GM18502 (cell line): Measurements from ENCODE around the gene LRRC23.
"Not testable (repeated sequence)": the region's sequence is repeated elsewhere in the genome, so short reads cannot be mapped to it uniquely, and the experiment has no call there.

Source experiments
- ATAC-seq: cut with Tn5 transposase; IDR thresholded peaks from one replicate; pipeline ENCODE4 v1.9.1; 2021; ENCODE audit warnings: mild to moderate bottlenecking; ENCODE audit not compliant: unreplicated experiment, poor library complexity

The LRRC23 gene, protein sequence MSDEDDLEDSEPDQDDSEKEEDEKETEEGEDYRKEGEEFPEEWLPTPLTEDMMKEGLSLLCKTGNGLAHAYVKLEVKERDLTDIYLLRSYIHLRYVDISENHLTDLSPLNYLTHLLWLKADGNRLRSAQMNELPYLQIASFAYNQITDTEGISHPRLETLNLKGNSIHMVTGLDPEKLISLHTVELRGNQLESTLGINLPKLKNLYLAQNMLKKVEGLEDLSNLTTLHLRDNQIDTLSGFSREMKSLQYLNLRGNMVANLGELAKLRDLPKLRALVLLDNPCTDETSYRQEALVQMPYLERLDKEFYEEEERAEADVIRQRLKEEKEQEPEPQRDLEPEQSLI

DNA sequence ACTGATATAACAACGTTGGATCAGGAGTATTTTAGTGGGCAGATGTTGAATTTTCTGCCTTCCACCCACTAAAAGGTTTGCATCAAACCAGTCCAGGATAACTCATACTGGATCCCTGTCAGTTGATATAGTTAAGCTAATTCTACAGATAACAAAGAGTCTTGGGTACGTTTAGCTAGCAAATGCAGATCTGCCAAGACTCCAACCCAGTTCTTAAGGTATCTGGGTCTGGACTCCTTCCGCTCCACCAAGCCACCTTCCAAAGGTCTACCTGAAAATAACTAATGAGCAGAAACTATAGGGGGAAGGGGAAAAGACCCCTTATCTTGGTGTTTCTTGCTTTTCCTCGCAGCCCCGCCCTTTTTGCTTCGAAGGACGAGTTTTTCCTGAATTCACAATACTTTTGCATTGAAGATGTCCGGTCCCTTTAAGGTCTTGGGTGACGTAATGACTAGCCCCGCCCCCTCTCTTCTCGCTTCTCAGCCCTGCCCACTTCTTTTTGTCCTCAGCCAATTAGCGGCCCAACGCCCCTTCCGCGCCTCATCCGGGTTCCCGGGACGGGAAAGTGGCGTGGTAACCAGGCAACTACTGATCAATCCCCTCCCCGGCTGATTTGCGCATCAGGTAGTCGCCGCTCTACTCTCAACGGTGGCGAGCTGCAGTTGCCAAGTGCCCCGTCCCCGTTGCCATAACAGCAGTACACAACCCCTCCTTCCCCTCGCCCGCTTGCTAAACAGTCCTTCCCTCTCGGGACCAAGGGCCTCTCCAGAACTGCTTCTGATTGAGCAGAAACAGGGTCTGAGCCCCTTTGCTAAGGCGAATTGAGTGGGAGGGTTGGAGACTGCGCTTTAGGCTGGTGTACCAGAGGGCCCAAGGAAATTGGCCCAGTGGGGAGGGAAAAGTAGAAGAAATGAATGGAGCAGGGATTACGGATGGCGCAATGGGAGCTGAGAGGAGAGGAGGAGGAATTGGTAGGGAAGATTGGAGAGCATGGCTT, at the start of gene LRRC23:
TSS of gene LRRC23 (plus strand) at position 543 of the 997 bp plus-strand sequence. CDS start 812 bp downstream, outside the sequence.
- peak; percentile 95 for ATAC-seq

DNA sequence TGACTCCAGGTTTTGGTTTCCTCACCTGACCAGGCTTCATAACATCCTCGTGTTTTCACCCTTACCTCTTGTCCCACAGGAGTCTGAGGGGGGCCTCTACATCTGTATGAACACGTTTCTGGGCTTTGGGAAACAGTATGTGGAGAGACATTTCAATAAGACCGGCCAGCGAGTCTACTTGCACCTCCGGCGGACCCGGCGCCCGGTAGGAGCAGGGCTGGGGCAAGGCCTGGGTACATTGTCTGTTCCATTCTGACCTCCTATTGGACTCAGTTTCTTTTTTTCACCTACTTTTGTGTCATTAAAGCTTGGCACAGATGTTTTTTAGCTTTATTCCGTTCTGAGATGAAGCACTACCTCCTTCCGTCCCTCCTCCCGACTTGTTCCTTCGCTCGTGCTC, 49.3 kb upstream of the LRRC23 start:
- ATAC-seq: no peak

DNA sequence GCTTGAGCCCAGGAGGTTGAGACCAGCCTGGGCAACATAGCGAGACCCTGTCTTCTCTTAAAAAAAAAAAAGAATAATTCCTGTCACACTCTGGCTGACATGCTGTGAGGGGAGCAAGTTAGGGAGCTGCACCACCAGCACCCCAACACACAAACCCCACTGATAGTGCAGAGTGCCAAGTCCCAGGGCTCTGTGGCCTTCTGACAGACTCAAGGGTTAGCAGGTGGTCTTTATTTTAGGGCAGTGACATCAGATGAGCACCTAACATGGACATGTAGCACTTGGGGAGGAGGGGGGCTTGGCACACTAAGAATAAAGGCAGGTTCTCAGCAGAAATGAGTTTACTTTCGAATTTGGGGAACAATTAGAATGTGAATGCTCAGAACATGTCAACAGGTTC, 45.8 kb upstream of the LRRC23 start:
- ATAC-seq: no peak

DNA sequence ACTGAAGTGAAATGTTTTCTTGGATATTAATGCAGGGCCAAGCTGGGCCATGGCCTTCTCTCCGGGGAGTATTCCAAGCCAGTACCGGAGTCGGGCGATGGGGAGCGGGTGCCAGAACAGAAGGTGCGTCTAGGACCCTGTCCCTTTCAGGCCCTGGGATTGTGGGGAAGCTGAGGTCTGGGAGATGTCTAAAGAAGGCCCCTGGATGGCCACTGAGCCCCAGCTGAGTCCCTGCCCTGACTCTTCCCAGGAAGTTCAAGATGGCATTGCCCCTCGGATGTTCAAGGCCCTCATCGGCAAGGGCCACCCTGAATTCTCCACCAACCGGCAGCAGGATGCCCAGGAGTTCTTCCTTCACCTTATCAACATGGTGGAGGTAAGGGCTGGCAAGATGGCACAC, 44.5 kb upstream of the LRRC23 start:
- ATAC-seq: no peak

DNA sequence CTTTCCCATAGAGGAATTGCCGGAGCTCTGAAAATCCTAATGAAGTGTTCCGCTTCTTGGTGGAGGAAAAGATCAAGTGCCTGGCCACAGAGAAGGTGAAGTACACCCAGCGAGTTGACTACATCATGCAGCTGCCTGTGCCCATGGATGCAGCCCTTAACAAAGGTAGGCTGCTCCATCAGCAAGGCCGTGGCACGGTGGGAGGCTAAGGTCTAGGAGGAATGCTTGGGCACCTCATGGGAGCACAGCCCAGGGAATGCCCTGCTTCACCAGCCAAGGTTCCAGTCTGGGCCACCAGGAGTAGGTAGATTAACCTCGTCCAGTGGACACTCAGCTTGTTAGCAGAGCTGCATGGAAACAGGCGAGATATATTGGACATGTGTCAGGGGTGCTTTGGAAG, 43.7 kb upstream of the LRRC23 start:
- ATAC-seq: no peak

DNA sequence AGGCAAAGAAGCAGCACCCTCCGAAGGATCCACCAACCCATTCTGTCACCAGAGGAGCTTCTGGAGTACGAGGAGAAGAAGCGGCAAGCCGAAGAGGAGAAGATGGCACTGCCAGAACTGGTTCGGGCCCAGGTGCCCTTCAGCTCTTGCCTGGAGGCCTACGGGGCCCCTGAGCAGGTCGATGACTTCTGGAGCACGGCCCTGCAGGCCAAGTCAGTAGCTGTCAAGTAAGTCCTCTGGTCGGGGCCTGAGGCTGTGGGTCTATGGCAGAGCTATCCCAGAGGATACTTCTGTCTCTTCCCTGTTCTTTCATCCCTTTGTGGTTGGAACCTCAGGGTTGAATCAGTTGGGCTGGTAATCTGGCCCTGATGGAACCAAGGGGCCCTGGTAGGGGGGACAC, 43.2 kb upstream of the LRRC23 start:
- no peak for ATAC-seq

DNA sequence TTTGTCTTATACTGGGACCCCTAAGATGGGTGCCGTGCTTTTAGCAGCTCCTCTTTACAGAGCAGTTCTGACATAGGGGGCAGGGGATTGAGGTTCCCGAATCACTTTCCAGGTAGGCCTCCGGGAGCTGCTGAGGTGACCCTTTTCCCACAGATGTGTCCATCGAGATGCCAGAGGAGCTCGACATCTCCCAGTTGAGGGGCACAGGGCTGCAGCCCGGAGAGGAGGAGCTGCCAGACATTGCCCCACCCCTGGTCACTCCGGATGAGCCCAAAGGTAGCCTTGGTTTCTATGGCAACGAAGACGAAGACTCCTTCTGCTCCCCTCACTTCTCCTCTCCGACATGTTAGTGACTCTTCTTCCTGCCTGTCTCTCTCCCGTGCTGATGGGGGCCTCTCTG, 41.6 kb upstream of the LRRC23 start:
- no peak for ATAC-seq

DNA sequence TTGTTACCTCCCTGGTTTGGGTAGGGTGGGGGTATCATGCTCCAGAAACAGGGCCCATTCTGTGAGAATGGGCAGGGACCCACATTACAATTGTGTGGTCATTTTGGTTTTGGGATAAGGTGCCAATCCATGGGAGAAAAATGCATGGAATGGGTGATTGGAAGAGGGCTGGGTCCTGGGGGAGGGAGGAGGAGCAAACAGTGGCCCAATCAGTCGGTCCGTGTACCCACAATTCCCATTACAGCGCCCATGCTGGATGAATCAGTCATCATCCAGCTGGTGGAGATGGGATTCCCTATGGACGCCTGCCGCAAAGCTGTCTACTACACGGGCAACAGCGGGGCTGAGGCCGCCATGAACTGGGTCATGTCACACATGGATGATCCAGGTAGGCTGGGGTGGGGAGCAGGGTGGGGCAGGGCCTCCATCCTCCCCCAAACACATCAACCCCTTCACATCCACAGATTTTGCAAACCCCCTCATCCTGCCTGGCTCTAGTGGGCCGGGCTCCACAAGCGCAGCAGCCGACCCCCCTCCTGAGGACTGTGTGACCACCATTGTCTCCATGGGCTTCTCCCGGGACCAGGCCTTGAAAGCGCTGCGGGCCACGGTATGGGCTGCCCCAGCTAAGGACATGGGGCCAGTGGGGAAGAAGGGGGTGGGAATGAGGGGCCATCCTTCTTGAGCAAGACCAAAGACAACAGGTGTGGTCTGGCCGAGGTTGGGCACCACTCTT, 40.9 kb upstream of the LRRC23 start:
- no peak for ATAC-seq

DNA sequence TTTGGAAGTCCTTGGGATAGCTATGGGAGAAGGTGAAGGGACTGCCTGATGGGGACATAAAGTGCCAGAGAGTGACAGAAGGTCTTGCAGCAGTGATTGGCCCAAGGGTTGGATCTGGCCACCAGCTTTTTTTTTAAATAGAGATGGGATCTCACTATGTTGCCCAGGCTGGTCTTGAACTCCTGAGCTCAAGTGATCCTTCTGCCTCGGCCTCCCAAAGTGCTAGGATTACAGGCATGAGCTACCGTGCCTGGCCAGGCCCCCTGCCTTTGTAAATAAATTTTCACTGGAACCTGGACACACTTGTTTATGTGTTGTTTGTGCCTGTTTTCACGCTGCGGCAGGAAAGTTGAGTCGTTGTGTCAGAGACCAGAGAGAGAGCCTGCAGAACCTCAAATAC, 39.3 kb upstream of the LRRC23 start:
- not testable (repeated sequence) for ATAC-seq

DNA sequence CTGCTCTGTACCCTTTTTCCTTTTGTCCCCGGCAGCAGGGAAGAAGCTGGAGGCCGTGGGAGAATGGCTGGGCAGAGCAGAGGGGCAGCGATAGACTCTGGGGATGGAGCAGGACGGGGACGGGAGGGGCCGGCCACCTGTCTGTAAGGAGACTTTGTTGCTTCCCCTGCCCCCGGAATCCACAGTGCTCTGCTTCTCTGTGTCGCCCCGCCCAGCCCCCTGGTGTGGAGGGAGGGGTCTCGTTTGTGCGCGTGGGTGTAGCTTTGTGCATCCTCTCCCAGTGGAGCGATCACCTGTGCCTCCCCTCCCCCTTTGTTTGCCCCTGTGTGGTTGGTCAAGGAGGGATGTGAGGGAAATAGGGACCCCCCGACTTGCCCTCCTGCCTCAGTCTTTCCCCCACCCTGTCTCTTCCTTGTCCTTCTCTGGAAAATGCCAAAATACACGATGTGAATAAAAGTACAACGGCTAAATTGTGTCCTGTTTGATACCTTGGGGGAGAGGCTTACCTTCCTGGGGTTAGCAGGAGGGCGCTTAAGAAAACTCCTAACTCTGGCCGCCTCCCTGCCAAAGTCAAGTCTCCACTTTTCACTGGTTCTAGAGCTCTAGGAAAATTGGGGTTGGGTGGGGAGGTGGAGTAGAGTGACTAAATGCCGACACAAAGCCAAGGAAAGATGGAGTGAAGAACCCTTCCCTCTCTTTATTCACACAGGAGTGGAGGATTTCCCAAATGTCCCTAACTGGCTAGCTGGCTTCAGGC, 38.3 kb upstream of the LRRC23 start:
- ATAC-seq: no peak

DNA sequence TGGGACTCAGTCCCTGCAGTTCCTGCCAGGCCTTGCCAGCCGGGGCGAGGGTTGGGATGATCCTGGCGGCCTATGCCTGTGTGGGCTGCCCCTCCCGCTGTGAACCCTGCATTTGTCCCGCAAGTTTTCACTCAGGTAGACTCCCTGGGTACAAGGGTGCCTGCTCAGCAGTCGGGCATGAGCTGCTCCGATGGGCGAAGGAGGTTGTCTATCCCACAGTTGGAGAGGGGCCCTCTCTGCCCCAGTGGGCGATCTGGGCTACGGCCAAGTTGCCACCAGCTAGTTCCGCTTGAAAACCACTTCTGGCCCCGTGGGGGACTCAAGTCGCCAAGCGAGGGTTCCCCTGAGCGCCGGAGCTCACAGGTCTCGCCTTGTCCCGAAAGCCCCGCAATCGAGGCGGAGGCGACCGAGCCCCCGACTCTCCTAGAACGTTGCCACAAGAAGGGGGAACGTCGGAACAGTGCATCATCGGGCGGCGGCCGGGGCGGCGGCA, 37.7 kb upstream of the LRRC23 start:
- ATAC-seq: peak; percentile 20

DNA sequence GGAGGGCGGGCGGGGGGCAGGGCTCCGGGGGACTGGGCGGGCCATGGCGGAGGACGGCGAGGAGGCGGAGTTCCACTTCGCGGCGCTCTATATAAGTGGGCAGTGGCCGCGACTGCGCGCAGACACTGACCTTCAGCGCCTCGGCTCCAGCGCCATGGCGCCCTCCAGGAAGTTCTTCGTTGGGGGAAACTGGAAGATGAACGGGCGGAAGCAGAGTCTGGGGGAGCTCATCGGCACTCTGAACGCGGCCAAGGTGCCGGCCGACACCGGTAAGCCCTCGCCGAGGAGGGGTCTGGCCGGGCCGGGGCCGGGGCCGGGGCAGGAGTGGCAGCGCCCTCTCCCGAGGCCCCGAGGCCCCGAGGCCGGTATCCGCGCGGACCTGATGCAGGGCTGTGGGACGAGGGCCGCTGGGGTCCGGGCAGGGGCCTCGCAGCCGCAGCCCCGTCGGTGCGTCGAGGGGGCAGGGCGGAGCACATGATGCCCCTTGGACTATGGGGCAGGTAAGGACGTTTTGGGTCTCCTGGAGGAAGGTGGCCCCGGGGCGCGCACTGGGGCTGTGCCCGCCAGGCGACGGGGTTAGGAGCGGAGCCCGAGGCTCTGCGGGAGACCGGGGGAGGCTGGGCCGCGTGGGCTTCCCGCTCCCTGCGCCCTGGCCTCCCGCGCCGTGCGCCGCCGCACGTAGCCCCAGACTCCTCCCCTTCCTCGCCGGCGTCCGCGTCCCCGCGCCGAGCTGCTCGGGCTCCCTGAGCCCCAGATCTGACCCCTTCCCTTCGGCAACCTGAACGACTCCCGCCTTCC, 37.0 kb upstream of the LRRC23 start, which contains the start of gene TPI1:
TSS of gene TPI1 (plus strand) at position 119 of the 798 bp plus-strand sequence. CDS start at position 155, 36 bp downstream.
- ATAC-seq: peak; percentile 50

DNA sequence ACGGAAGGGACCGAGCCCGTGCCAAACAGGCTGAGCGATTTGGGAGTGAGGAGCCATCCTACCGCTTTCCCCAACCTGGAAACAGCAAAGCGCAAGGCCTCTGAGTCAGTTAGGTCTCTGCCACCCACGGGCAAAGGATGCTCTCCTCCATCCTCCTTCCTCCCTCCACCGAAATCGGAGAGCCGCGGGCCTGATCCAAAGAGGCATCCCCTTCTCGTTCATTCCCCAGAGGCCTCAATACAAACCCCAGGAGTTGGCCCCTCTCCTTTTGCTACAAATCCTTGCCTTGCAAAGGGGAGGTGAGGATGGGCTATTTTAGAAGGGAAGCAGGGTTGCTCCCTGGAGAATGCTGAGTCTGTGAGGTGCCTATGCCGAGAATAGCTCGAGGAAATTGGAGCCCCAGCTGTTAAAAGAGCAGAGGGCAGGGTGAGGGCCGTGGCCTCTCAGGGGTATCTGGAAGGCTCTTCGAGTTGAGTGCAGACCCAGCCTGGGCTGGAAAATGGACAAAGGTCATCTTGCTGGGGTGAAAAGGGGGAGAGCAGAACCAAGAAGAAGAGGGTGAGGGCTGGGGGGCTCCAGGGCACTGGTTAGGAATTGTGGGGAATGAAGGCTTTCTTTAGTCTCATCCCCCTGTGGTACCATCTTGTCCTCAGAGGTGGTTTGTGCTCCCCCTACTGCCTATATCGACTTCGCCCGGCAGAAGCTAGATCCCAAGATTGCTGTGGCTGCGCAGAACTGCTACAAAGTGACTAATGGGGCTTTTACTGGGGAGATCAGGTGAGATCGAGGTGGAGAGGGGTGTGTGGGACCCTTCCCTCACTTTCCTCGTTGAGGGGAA, 36.2 kb upstream of the LRRC23 start:
- ATAC-seq: no peak

DNA sequence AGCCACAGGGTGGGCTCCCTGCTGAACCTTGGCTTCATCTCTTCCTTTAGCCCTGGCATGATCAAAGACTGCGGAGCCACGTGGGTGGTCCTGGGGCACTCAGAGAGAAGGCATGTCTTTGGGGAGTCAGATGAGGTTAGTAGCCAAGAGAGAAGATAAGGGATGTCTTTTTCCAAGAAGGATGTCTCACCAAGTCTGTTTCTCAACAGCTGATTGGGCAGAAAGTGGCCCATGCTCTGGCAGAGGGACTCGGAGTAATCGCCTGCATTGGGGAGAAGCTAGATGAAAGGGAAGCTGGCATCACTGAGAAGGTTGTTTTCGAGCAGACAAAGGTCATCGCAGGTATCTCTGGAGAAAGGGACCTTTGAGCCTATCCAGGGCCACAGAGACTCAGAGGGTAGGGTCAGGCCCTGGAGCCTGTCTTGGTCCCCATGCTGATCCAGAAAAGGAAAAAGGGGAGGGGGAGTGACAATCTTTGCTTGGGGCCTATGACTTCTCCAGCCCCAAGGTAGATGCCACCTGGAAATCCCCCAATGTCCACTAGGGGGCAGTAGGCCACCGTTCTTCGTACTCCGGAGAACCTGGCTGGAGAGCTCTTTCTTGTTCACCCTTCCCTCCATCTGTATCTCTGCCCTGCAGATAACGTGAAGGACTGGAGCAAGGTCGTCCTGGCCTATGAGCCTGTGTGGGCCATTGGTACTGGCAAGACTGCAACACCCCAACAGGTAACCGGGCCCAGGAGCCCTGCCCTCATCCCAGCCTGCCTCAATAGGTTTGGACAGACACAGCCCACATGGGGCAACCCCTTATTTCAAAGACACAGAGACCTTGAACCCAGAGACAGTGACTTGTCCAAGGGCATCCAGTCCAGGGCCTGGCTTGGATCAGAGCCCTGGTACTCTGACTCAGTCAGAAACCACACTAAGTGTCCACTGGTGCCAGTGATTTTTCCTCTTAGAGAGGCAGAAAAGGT, 35.3 kb upstream of the LRRC23 start:
- no peak for ATAC-seq

DNA sequence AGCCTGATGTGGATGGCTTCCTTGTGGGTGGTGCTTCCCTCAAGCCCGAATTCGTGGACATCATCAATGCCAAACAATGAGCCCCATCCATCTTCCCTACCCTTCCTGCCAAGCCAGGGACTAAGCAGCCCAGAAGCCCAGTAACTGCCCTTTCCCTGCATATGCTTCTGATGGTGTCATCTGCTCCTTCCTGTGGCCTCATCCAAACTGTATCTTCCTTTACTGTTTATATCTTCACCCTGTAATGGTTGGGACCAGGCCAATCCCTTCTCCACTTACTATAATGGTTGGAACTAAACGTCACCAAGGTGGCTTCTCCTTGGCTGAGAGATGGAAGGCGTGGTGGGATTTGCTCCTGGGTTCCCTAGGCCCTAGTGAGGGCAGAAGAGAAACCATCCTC, 34.3 kb upstream of the LRRC23 start:
- ATAC-seq: not testable (repeated sequence)

DNA sequence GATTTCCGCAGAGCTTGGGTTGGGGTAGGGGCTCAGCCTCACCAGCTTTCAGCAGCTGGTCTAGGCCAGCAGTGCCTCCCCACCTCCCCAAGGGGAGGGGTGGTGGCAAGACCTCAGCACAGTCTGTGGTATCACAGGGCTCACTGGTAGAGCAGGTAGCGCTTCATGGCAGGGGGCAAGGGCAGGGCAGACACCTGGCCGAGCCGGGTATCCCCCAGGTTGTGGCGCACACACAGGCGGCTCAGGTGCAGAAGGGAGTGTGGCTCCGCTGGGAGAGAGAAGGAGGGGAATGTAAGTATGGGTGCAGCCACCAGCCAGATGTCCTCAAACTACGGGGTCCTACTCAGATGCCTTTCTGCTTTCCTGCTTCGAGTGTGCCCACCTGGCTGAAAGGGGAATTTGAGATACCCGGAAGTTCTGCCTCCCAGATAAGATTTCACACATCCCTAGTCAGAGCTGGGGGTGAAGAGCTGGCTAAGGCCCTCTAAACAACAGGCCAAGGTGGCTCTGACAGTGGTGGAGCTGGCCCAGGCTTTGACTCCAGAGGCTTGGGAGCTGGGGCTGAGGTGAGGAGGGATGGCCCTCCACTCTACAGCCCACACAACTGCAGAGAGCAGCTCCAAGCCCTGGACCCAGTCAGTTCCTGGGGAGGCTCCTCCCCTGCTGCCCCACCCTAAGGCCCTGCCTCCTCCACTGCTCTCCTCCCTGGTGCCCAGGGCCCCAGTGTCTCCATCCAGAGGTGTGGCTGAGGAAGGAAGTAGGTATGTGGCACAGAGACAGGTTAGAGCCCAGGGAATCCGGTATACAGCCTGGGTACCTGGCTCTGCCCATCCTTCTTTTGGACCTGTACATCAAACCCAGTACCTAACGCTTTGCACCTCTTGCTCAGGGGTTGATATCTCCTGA, 33.3 kb upstream of the LRRC23 start:
- ATAC-seq: no peak
